Measurements from ENCODE around the gene ST7. TPM values are rescaled to one million over a fixed set of nuclear protein-coding genes. Genes with fewer than 3 reads are reported as not detected.

The ST7 gene
- total and polyA plus RNA-seq, 7 donors: 5.3 to 37.7 (median 19.0) TPM

DNA sequence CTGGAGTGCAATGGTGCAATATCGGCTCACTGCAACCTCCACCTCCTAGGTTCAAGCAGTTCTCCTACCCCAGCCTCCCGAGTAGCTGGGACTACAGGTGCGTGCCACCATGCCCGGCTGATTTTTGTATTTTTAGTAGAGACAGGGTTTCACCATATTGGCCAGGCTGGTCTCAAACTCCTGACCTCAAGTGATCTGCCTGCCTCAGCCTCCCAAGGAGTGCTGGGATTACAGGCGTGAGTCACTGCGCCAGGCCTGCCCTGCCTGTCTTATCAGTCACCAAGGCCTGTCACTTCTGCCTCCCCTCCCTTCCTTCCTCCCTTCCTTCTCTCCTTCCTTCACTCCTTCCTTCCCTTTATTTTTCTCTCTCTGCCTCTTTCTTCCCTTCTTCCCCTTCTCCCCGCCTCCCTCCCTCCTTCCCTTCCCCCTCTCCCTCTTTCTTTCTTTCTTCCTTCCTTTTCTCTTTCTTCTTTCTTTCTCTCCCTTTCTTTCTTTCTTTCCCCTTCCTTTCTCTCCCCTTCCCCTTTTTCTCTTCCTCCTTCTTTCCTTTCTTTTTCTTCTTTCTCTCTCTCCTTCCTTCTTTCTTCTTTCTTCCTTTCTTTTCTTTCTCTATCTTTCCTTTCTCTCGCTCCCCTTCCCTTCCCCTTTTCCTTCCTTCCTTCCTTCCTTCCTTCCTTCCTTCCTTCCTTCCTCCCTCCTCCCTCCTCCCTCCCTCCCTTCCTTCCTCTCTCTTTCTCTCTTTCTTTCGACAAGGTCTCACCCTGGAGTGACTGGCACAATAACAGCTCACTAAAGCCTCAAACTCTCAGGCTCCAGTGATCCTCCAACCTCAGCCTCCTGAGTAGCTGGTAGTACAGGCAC lies 3.1 kb upstream of the ST7 start:
- H3K27me3 ChIP-seq: no peaks in the 10 kb centered on the region
- H3K36me3 ChIP-seq: no peaks in the 10 kb centered on the region
- TF ChIP-seq, protein P1, sequence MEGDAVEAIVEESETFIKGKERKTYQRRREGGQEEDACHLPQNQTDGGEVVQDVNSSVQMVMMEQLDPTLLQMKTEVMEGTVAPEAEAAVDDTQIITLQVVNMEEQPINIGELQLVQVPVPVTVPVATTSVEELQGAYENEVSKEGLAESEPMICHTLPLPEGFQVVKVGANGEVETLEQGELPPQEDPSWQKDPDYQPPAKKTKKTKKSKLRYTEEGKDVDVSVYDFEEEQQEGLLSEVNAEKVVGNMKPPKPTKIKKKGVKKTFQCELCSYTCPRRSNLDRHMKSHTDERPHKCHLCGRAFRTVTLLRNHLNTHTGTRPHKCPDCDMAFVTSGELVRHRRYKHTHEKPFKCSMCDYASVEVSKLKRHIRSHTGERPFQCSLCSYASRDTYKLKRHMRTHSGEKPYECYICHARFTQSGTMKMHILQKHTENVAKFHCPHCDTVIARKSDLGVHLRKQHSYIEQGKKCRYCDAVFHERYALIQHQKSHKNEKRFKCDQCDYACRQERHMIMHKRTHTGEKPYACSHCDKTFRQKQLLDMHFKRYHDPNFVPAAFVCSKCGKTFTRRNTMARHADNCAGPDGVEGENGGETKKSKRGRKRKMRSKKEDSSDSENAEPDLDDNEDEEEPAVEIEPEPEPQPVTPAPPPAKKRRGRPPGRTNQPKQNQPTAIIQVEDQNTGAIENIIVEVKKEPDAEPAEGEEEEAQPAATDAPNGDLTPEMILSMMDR (IDR thresholded peaks at IDR 0.05): no peak
- no peak for TF ChIP-seq POLR2AphosphoS5 (IDR thresholded peaks at IDR 0.05)
- no peak for TF ChIP-seq EP300 (IDR thresholded peaks at IDR 0.05)
- no peak for TF ChIP-seq POLR2A (IDR thresholded peaks at IDR 0.05)
- H3K4me3 ChIP-seq: no peak overlapping the region
- DNase-seq: no peak
- H3K9me3 ChIP-seq: no peaks in the 10 kb centered on the region
- intact Hi-C loops (cut with DNase I): no loop called here
- no peak overlapping the region for H3K27ac ChIP-seq
- peaks cover 0 to 23% (median 13%) of the 10 kb centered on the region in 4 donors for H3K4me1 ChIP-seq
- 85 to 94% methylated on average over 9 of the region's 9 CpGs for WGBS, 2 donors

DNA sequence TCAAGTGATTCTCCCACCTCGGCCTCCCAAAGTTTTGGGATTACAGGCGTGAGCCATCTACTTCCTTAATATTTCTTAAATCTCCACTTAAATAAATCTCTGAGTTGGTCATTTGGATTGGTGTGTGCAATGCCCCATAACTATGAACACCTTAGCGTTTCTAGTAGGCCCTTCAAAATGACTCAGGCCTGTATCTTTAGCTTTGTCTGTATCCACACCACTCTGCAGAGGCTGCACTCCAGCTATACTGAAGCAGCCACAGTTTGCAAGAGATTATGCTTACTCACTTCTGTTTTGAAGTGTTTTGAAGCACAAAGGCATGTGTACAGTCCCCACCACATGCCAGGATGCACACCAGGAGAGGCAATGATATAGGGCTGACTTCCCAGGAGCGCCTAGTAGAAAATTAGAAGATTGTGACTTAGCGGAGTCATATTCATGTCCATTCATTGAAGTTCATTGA lies 2.4 kb upstream of the ST7 start:
- H3K9me3 ChIP-seq: no peaks in the 10 kb centered on the region
- no peak overlapping the region for H3K27ac ChIP-seq
- intact Hi-C loops (cut with DNase I): no loop called here
- H3K36me3 ChIP-seq: no peaks in the 10 kb centered on the region
- DNase-seq: no peak
- no peak overlapping the region for H3K4me3 ChIP-seq
- TF ChIP-seq POLR2A (IDR thresholded peaks at IDR 0.05): no peak
- H3K4me1 ChIP-seq: peaks cover 0 to 31% (median 21%) of the 10 kb centered on the region in 4 donors
- H3K27me3 ChIP-seq: no peaks in the 10 kb centered on the region
- WGBS, 2 donors: 92 to 96% methylated on average over 5 of the region's 5 CpGs

DNA sequence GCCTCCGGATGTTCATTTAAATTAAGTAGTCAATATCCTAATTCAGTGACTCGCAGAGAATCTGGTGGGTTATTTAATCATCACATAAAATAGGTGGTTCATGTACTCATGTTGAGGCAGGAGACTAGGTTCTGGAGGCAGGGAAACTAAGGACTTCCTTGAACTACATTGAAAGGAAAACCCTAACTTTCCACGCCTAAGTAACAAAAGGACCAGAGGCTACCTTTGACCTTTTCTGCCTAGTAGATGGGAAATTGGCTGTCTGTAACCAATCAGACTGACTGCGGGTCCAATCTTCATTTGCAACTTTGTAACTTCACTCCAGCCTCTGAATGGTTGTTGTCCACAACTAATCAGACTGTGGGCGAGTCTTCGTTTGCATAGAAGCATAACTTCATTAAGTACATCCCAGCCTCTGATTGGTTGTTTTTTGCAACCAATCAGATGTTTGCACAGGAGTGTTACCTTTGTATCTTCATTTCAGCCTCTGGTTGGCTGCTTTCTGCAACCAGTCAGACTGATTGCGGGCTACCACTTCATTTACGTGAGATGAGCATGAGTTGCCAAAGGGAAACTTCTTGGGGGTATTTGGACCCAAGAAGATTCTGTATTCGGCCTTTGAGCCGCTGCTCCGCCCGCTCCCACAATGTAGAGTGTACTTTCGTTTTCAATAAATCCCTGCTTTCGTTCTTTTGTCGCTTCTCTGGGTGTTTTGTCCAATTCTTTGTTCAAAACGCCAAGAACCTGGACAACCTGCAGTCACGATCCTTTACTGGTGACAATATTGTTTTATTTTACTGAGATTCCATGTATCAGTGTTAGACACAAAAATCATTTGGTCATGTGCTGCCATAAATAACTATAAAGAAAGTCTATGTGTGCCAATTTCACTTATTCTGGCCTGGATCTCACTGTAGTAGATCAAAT lies 1.7 kb upstream of the ST7 start:
- Histone ChIP-seq H3K27ac (peak overlapping the region in 1 of 4 donors; percentile 100), H3K36me3 (no peaks in the 10 kb centered on the region), H3K9me3 (no peaks in the 10 kb centered on the region), H3K27me3 (no peaks in the 10 kb centered on the region), H3K4me3 (no peak overlapping the region), H3K4me1 (peaks cover 0 to 38% (median 28%) of the 10 kb centered on the region in 4 donors)
- TF ChIP-seq EP300 (IDR thresholded peaks at IDR 0.05) (no peak), POLR2AphosphoS5 (IDR thresholded peaks at IDR 0.05) (no peak), POLR2A (IDR thresholded peaks at IDR 0.05) (no peak)
- TF ChIP-seq, protein P1 (IDR thresholded peaks at IDR 0.05): no peak
- intact Hi-C loops (cut with DNase I): no loop called here
- DNase-seq: no peak
- 81 to 93% methylated on average over 17 of the region's 17 CpGs for WGBS, 2 donors

DNA sequence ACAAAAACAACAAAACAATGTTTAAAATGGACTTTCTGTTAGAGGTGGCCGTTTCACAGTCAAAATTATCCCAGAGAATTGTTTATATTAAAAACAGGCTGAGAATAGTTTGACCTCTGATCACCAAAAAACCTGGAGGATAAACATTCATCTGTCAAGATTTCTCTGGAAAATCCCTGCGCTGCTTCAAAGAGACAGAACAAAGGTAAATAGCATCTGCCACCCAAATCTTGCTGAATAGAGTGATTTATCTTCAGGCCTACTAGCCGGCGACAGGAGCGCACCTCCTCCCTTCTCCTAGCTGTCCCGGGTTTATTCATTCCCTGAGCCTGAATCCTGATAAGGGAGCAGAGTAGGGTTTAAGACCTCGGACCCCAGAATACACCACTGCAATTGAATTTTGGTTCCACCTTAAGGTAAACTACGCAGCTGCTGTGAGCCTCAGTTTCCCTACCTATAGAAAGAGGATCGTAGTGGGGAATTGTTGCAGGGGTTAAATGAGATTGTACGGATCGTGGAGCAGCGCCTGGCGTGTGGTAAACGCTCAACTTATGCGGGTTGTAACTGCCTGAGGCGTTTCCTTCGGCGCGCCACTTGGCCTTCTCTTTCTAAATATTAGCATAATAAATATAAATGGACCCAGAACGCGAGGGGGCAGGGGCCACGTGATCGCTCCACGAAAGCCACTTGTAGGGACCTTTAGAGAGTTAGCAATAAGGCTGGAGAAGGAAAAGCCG lies 498 bp upstream of the ST7 start:
- Histone ChIP-seq H3K36me3 (no peaks in the 10 kb centered on the region), H3K4me1 (peaks cover 0 to 43% (median 31%) of the 10 kb centered on the region in 4 donors), H3K27me3 (no peaks in the 10 kb centered on the region), H3K27ac (peak overlapping the region; percentile 99 to 100 (median 100)), H3K9me3 (no peaks in the 10 kb centered on the region), H3K4me3 (peak overlapping the region; percentile 79 to 99 (median 92))
- TF ChIP-seq EP300 (IDR thresholded peaks at IDR 0.05): no peak
- no peak for TF ChIP-seq POLR2A (IDR thresholded peaks at IDR 0.05)
- TF ChIP-seq, protein P1 (IDR thresholded peaks at IDR 0.05): no peak
- no peak for TF ChIP-seq POLR2AphosphoS5 (IDR thresholded peaks at IDR 0.05)
- 3 to 8% methylated on average over 25 of the region's 25 CpGs for WGBS, 2 donors
- intact Hi-C loops (cut with DNase I): no loop called here
- peak; percentile 83 for DNase-seq

All from sigmoid colon (tissue), 7 donors.